ENCODE data around the gene NSMCE4A. TPM values are rescaled to one million over a fixed set of nuclear protein-coding genes. Genes with fewer than 3 reads are reported as not detected.
"Not testable (repeated sequence)": the region's sequence is repeated elsewhere in the genome, so short reads cannot be mapped to it uniquely, and the experiment has no call there.

The NSMCE4A gene
- total RNA-seq, 1 donor = 30.2 TPM

DNA sequence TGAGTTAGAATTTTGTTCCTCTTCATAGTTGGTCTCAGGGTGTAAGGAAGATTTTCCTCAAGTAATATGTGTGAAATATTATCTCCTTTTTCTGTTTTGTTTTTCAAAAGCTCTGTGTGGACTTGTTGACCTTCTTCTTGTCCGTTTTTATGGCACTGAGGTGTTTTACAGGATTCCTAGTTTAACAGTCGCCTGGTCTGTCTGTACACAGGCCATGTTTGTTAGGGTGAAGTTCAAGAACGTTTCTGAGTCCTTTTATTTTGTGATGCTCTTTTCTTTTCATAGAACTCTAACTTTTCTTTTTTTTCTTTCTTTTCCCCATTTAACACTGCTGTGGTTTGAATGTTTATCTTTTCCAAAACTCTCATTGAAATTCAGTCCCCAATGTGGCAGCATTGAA lies 32.4 kb upstream of the NSMCE4A start:
- no peak overlapping the region for H3K4me3 ChIP-seq (ENCODE audit: low read depth, low read length)
- TF ChIP-seq, protein P1, sequence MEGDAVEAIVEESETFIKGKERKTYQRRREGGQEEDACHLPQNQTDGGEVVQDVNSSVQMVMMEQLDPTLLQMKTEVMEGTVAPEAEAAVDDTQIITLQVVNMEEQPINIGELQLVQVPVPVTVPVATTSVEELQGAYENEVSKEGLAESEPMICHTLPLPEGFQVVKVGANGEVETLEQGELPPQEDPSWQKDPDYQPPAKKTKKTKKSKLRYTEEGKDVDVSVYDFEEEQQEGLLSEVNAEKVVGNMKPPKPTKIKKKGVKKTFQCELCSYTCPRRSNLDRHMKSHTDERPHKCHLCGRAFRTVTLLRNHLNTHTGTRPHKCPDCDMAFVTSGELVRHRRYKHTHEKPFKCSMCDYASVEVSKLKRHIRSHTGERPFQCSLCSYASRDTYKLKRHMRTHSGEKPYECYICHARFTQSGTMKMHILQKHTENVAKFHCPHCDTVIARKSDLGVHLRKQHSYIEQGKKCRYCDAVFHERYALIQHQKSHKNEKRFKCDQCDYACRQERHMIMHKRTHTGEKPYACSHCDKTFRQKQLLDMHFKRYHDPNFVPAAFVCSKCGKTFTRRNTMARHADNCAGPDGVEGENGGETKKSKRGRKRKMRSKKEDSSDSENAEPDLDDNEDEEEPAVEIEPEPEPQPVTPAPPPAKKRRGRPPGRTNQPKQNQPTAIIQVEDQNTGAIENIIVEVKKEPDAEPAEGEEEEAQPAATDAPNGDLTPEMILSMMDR (IDR thresholded peaks at IDR 0.05; ENCODE audit: insufficient read depth, low read depth, low read length) = no peak
- no peak for DNase-seq (ENCODE audit: low read depth)

DNA sequence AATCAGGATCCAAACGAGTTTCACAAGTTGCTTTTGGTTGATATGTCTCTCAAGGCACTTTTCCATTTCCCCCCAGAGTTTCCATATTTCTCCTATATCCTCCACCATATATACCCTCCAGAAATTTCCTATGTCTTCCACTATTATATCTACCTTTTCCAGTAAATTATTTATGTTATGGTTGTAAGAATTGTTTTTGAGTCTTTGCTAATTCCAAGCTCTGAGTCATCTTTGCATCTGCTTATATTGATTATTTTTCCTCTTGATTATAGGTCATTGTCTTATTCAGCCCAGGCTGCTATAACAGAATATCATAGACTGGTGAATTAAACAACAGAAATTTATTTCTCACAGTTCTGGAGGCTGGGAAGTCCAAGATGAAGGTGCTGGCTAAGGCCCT lies 26.7 kb upstream of the NSMCE4A start:
- DNase-seq (ENCODE audit: low read depth) = no peak
- TF ChIP-seq, protein P1 (IDR thresholded peaks at IDR 0.05; ENCODE audit: insufficient read depth, low read depth, low read length) = no peak
- H3K4me3 ChIP-seq (ENCODE audit: low read depth, low read length) = no peak overlapping the region

DNA sequence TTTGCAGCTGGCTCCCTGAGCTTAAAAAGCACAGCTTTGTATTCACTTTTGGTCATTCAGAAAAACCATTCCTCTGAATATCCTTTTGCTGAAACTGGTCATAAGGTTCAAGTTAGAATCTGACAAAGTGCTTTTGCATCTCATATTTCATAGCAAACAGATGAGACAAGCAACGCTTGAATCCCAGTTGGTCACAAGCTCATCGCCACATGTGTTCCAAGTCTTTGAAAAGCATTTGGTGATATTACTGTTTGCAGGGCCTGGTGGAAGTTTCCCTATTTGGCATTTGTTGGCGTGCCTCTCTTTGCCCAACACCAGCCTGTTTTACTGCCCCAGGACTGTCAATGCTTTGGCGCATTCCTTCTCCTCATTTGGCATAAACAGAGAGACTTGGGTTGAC lies 24.3 kb upstream of the NSMCE4A start:
- DNase-seq (ENCODE audit: low read depth) = no peak
- TF ChIP-seq, protein P1 (IDR thresholded peaks at IDR 0.05; ENCODE audit: insufficient read depth, low read depth, low read length) = no peak
- no peak overlapping the region for H3K4me3 ChIP-seq (ENCODE audit: low read depth, low read length)

DNA sequence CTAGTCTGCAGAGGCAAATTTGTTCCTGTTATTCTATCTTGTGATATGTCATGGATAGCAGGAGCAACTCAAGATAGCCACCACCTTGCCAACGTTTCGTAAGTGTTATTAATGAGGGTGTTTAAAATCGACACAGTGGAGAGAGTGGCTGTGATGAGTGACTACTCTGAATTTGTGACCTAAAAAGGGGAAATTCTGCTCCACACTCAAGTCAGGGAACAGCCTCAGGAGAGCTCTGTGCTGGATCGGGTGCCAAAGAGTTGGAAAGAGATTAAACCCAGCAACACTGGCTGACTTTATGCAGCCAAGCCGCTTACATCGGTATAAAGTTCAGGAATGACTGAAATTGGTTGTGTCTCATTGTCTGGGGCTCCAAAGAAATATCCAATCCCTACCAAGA lies 23.4 kb upstream of the NSMCE4A start:
- no peak for DNase-seq (ENCODE audit: low read depth)
- TF ChIP-seq, protein P1 (IDR thresholded peaks at IDR 0.05; ENCODE audit: insufficient read depth, low read depth, low read length) = no peak
- H3K4me3 ChIP-seq (ENCODE audit: low read depth, low read length) = no peak overlapping the region

DNA sequence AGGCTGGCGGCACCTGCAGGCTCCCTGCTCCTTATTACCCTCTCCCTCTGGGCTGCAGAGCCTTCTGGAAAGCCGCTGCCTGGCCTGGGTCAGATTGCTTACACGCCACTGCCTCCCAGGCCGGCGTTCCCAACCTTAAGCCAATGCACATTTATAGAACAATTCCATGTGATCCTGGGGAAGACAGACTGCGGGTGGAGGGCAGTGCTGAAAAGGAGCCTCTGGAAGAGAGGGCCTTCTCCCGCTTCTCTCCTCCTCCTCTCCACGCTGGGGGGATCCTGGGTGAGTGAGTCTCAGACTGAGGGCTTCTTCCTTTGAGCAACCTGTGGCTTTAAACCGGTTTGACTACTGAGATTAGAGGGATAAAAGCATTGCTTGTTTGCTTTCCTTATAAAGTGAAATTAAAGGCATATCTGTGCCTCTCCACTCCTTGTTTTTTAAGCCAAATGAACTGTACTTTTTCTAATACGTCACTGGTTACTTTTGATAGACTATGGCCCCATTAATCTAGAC lies 19.5 kb upstream of the NSMCE4A start:
- TF ChIP-seq, protein P1 (IDR thresholded peaks at IDR 0.05; ENCODE audit: insufficient read depth, low read depth, low read length) = no peak
- no peak overlapping the region for H3K4me3 ChIP-seq (ENCODE audit: low read depth, low read length)
- DNase-seq (ENCODE audit: low read depth) = no peak

DNA sequence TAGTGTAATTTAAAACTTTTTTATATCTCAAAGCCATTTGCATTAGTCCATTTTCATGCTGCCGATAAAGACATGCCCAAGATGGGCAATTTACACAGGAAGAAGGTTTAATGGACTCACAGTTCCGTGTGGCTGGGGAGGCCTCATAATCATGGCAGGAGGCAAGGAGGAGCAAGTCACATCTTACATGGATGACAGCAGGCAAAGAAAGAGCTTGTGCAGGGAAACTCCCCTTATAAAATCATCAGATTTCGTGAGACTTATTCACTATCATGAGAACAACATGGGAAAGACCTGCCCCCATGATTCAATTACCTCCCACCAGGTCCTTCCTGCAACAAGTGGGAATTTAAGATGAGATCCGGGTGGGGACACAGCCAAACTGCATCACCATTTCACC lies 16.7 kb upstream of the NSMCE4A start:
- not testable (repeated sequence) for DNase-seq (ENCODE audit: low read depth)

DNA sequence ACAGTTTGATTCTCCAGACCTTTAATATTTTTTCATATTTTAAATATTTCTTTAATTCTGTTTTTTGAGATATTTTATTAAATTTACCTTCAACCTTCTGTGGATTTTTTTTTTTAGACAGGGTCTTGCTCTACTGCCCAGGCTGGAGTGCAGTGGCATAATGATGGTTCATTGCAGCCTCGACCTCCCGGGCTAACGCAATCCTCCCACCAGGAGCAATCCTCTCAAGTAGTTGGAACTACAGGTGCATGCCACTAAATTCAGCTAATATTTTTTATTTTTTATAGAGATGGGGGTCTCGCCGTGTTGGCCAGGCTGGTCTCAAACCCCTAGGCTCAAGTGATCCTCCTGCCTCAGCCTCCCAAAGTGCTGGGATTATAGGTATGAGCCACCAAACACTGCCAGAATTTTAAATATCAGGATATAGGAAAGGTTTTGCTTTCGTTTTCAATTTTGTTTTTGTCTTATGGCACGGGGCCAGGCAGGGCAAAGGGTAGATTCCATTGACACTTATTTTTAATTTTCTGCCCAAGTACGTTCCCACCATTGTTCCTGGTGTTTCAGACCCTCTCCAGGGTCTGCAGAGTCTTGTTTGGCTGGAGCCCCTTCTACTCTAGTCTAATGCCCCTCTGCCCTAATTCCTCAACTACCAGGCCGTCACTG lies 15.1 kb upstream of the NSMCE4A start:
- TF ChIP-seq, protein P1 (IDR thresholded peaks at IDR 0.05; ENCODE audit: insufficient read depth, low read depth, low read length) = no peak
- DNase-seq (ENCODE audit: low read depth) = no peak
- H3K4me3 ChIP-seq (ENCODE audit: low read depth, low read length) = no peak overlapping the region

More for the DNA sequence above, 16.7 kb upstream of the NSMCE4A start:
- H3K4me3 ChIP-seq (ENCODE audit: low read depth, low read length) = not testable (repeated sequence)
